Common myeloid progenitor, CD34-positive (primary cell): Measurements from ENCODE around the gene HECA.
A peak's percentile ranks its signal among the peaks of the same experiment; 100 is the strongest.

Source experiments
- CTCF ChIA-PET: fragments of 350-600 bp; sonication (Branson Sonifier 250); formaldehyde crosslinking; loops from one replicate; lab custom pipeline; 2021; ENCODE audit warnings: antibody characterized with exemption; lab: Charles Lee
- POLR2A ChIA-PET: fragments of 350-600 bp; sonication (Branson Sonifier 250); formaldehyde crosslinking; loops from one replicate; lab custom pipeline; 2021; ENCODE audit warnings: antibody characterized with exemption; lab: Charles Lee
- DNase-seq, 3 donors: peaks; one replicate each; pipeline versions ENCODE4 v3.0.0 to v3.0.0-alpha.2; 2013
- H3K27ac ChIP-seq, 2 experiments: 1 replicate in 1 of 2; 2 replicates in 1 of 2; pipeline ENCODE4 v1.7.0; 2013; ENCODE audit warnings: inconsistent platforms in 2 of 2, low read length in 2 of 2, mild to moderate bottlenecking in 2 of 2, low read depth in 1 of 2, moderate library complexity in 1 of 2; ENCODE audit not compliant: severe bottlenecking in 2 of 2, insufficient read depth in 1 of 2, poor library complexity in 1 of 2
- H3K27me3 ChIP-seq, 5 experiments: replicated peaks in 2 of 5; 1 replicate in 3 of 5; 2 replicates in 2 of 5; pipeline versions ENCODE4 v1.6.1 to v1.7.0; 2013; ENCODE audit warnings: low read length in 4 of 5, mild to moderate bottlenecking in 2 of 5, moderate library complexity in 2 of 5, inconsistent platforms in 1 of 5; ENCODE audit not compliant: insufficient read depth in 5 of 5, control insufficient read depth in 4 of 5
- H3K36me3 ChIP-seq, 4 experiments: 1 replicate in 2 of 4; 2 replicates in 2 of 4; pipeline versions ENCODE4 v1.6.1 to v1.7.0; 2013; ENCODE audit warnings: low read length in 3 of 4, control low read depth in 1 of 4, mild to moderate bottlenecking in 1 of 4; ENCODE audit not compliant: control insufficient read depth in 4 of 4, insufficient read depth in 4 of 4
- H3K4me1 ChIP-seq, 4 experiments: 1 replicate in 3 of 4; 2 replicates in 1 of 4; pipeline versions ENCODE4 v1.6.1 to v1.7.1; 2013; ENCODE audit warnings: low read length in 3 of 4, mild to moderate bottlenecking in 3 of 4, control low read depth in 1 of 4, inconsistent platforms in 1 of 4, moderate library complexity in 1 of 4; ENCODE audit not compliant: control insufficient read depth in 4 of 4, insufficient read depth in 4 of 4; ENCODE audit errors: control extremely low read depth in 1 of 4
- H3K4me3 ChIP-seq, 7 experiments: 1 replicate in 4 of 7; 2 replicates in 3 of 7; pipeline versions ENCODE4 v1.5.1 to v1.7.0; 2013; ENCODE audit warnings: mild to moderate bottlenecking in 7 of 7, low read length in 6 of 7, moderate library complexity in 6 of 7, inconsistent platforms in 2 of 7, low read depth in 2 of 7, control low read depth in 1 of 7; ENCODE audit not compliant: insufficient read depth in 4 of 7, control insufficient read depth in 1 of 7; ENCODE audit errors: extremely low read depth in 1 of 7
- H3K9me3 ChIP-seq, 5 experiments: 1 replicate in 4 of 5; 2 replicates in 1 of 5; pipeline versions ENCODE4 v1.6.1 to v1.7.1; 2013; ENCODE audit warnings: low read length in 4 of 5, mild to moderate bottlenecking in 2 of 5, inconsistent platforms in 1 of 5, low read depth in 1 of 5, moderate library complexity in 1 of 5; ENCODE audit not compliant: control insufficient read depth in 4 of 5, insufficient read depth in 2 of 5; ENCODE audit errors: control extremely low read depth in 1 of 5
- WGBS: methylation state at CpG from one replicate; pipeline ENCODE4 v1.1.5; 2013; ENCODE audit not compliant: insufficient coverage; 5-methylcytosine and 5-hydroxymethylcytosine counted together

The HECA gene

GRCh38 chr6:139174961-139175360 is 40.1 kb downstream of the HECA start:
- ChIA-PET CTCF (interaction anchor here (0.7 to 1.3 kb wide), 4 partner anchors 8 to 11 kb away, joined by 3 to 4 read pairs (median 3); no protein-coding TSS in a partner anchor), POLR2A (interaction anchor here (0.8 kb wide), 1 partner anchor 10 kb away, joined by 4 read pairs; no protein-coding TSS in a partner anchor)
- H3K4me3 ChIP-seq = no peak overlapping the region
- H3K36me3 ChIP-seq = peaks cover 5 to 36% (median 23%) of the 10 kb centered on the region in 4 experiments
- peaks cover 0 to 14% (median 7%) of the 10 kb centered on the region in 4 experiments for H3K4me1 ChIP-seq
- DNase-seq = no peak
- no peaks in the 10 kb centered on the region for H3K27me3 ChIP-seq
- H3K27ac ChIP-seq = peak overlapping the region in 1 of 2 experiments; percentile 32
- H3K9me3 ChIP-seq = no peaks in the 10 kb centered on the region

DNA sequence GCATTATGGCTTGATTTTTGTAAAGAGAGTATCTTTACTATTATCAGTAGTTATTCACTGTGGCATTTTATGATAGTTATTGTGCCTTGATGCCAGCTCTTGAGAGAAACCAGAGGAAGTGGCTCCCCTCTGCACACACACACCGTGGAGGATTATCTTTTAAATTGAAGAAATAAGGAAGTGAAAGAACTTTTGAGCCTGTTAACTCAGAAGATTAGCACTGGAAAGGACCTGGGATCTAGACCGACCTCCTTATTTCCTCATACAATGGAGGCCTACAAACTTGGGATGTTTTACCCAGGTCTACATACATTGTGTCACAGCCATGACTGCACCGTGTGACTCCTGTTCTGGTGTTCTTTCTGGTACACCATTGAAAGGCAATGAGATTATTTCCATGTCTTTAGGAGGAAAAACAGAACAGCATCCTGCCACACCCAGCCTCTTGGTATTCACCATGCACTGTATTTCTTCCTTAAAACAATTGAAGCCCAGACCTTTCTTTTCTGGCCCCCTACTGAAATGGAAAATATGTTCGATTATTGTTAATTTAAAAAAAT is 40.6 kb downstream of the HECA start:
- WGBS = 70% methylated on average over 2 of the region's 4 CpGs

DNA sequence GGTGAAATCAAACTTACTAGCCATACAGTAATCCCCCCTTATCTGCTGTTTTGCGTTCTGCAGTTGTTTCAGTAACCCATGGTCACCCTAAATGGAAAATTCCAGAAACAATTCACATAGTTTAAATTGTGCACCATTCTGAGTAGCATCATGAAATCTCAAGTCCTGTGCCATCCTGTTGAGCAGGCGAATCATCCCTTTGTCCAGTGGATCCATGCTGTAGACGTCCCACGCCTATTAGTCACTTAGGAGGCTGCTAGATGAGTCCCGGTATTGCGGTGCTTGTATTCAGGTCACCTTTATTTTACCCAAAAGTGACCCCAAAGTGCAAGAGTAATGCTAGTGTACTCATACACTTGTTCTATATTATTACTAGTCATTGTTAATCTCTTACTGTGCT is 46.4 kb downstream of the HECA start:
- 100% methylated on average over 6 of the region's 6 CpGs for WGBS
- ChIA-PET POLR2A (no interaction called here), CTCF (no interaction called here)
- no peaks in the 10 kb centered on the region for H3K27me3 ChIP-seq
- no peak for DNase-seq
- H3K36me3 ChIP-seq = peaks cover 5 to 37% (median 19%) of the 10 kb centered on the region in 4 experiments
- no peak overlapping the region for H3K4me3 ChIP-seq
- H3K27ac ChIP-seq = no peak overlapping the region
- H3K9me3 ChIP-seq = no peaks in the 10 kb centered on the region
- H3K4me1 ChIP-seq = no peaks in the 10 kb centered on the region

More for the DNA sequence above, 40.6 kb downstream of the HECA start:
- peak; percentile 14 to 74 (median 70) for DNase-seq
- Histone ChIP-seq H3K36me3 (peaks cover 5 to 40% (median 23%) of the 10 kb centered on the region in 4 experiments), H3K4me1 (peaks cover 0 to 14% (median 7%) of the 10 kb centered on the region in 4 experiments), H3K27me3 (no peaks in the 10 kb centered on the region), H3K9me3 (no peaks in the 10 kb centered on the region), H3K4me3 (no peak overlapping the region), H3K27ac (peak overlapping the region in 1 of 2 experiments; percentile 32)
- ChIA-PET POLR2A (interaction anchor here (0.8 kb wide), 1 partner anchor 9 kb away, joined by 4 read pairs; no protein-coding TSS in a partner anchor), CTCF (interaction anchor here (0.7 to 1.0 kb wide), 2 partner anchors 9 to 10 kb away, joined by 3 to 4 read pairs; no protein-coding TSS in a partner anchor)

GRCh38 chr6:139184047-139184446 is 49.2 kb downstream of the HECA start:
- ChIA-PET POLR2A (interaction anchor here (1.7 kb wide), 1 partner anchor 9 kb away, joined by 4 read pairs; no protein-coding TSS in a partner anchor), CTCF (no interaction called here)
- Histone ChIP-seq H3K9me3 (no peaks in the 10 kb centered on the region), H3K36me3 (peaks cover 0 to 17% (median 5%) of the 10 kb centered on the region in 4 experiments), H3K4me1 (peaks cover 0 to 15% (median 5%) of the 10 kb centered on the region in 4 experiments), H3K27me3 (no peaks in the 10 kb centered on the region), H3K27ac (no peak overlapping the region), H3K4me3 (no peak overlapping the region)
- no peak for DNase-seq
- 100% methylated on average over 2 of the region's 4 CpGs for WGBS

DNA sequence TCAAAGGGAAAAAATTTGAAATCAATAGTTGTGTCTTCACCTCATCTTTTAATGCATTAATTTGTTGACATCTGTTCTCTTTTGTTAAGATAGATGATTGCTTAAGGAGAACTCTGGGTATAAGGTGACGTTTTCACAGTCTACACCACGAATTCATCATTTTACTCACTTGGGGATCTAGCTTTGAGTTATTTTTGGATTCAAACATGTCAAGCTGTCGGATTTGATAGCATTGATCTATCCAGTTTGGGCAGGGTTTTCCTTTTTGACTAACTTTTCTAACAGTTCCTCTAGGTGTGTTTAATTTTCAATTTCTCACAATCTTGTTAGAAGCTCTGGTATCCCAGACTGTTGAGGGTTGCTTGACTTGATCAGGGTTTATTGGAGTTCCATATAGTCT is 49.6 kb downstream of the HECA start:
- POLR2A ChIA-PET = interaction anchor here (1.7 kb wide), 1 partner anchor 10 kb away, joined by 4 read pairs; no protein-coding TSS in a partner anchor

DNA sequence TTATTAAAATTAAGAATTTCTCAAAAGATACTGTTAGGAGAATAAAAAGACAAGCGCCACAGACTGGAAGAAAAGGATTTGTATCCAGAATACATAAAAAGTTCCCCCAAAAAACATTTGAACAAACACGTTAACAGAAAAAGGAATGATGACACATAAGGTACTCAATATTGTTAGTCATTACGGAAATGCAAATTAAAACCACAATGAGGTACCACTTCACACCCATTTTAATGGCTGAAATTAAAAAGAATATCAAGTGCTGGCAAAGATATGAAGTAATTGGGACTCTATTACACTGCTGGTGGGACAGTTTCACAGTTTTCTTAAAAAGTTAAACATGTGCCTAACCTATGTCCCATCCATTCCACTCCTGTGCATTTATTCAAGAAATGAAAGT is 51.4 kb downstream of the HECA start:
- no peak for DNase-seq
- H3K9me3 ChIP-seq = no peaks in the 10 kb centered on the region
- ChIA-PET CTCF (interaction anchor here (0.6 kb wide), 1 partner anchor 185 kb away, joined by 3 read pairs; no protein-coding TSS in a partner anchor), POLR2A (no interaction called here)
- no peak overlapping the region for H3K27ac ChIP-seq
- no CpG with 5 or more reads among the region's 3 CpGs for WGBS
- H3K4me3 ChIP-seq = no peak overlapping the region
- H3K27me3 ChIP-seq = no peaks in the 10 kb centered on the region
- H3K36me3 ChIP-seq = peaks cover 0 to 5% (median under 1%) of the 10 kb centered on the region in 4 experiments
- H3K4me1 ChIP-seq = peaks cover 0 to 15% (median 5%) of the 10 kb centered on the region in 4 experiments

More for the DNA sequence above, 49.6 kb downstream of the HECA start:
- 92% methylated on average over 2 of the region's 3 CpGs for WGBS
- DNase-seq = no peak
- Histone ChIP-seq H3K4me3 (no peak overlapping the region), H3K27ac (no peak overlapping the region), H3K36me3 (peaks cover 0 to 13% (median 5%) of the 10 kb centered on the region in 4 experiments), H3K27me3 (no peaks in the 10 kb centered on the region), H3K9me3 (no peaks in the 10 kb centered on the region), H3K4me1 (peaks cover 0 to 15% (median 5%) of the 10 kb centered on the region in 4 experiments)
- CTCF ChIA-PET = interaction anchor here (0.9 to 1.2 kb wide), 3 partner anchors 10 to 35 kb away, joined by 3 read pairs; no protein-coding TSS in a partner anchor

DNA sequence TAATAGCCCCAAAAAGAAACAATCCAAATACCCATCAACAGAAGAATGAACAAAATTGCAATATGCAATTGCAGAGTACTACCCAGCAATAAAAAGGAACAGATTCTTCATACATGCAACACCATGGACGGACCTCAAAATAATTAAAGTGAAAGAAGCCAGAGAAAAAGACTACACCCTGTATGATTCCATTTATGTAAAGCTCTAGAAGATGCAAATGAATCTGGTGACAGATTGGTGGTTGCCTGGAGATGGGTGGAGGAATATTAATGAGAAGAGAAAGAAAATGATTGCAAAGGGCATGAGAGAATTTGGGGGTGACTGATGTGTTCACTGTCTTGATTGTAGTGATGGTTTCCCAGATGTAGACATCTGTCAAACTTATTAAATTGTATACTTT is 51.8 kb downstream of the HECA start:
- no peak for DNase-seq
- H3K27me3 ChIP-seq = no peaks in the 10 kb centered on the region
- POLR2A ChIA-PET = no interaction called here
- no peak overlapping the region for H3K27ac ChIP-seq
- CTCF ChIA-PET = interaction anchor here (0.6 kb wide), 1 partner anchor 184 kb away, joined by 3 read pairs; no protein-coding TSS in a partner anchor
- no peak overlapping the region for H3K4me3 ChIP-seq
- peaks cover 0 to 15% (median 5%) of the 10 kb centered on the region in 4 experiments for H3K4me1 ChIP-seq
- no peaks in the 10 kb centered on the region for H3K9me3 ChIP-seq
- H3K36me3 ChIP-seq = peaks cover 0 to under 1% (median 0%) of the 10 kb centered on the region in 4 experiments
- no CpG with 5 or more reads among the region's 1 CpG for WGBS
